Mesodermal cell (in vitro differentiated cells): ENCODE data around the gene SYT13.

Source experiments
- H3K27ac ChIP-seq: 2 replicates; pipeline ENCODE4 v1.7.0; 2013; ENCODE audit warnings: mild to moderate bottlenecking, low read depth, low read length, moderate library complexity; ENCODE audit not compliant: severe bottlenecking
- H3K36me3 ChIP-seq: 2 replicates; pipeline ENCODE4 v1.7.1; 2013; ENCODE audit warnings: mild to moderate bottlenecking, low read length, moderate library complexity; ENCODE audit not compliant: control insufficient read depth, insufficient read depth
- H3K4me1 ChIP-seq: one replicate; pipeline ENCODE4 v1.7.1; 2013; ENCODE audit warnings: mild to moderate bottlenecking, low read length; ENCODE audit not compliant: insufficient read depth, control insufficient read depth, poor library complexity, severe bottlenecking
- H3K4me3 ChIP-seq: 2 replicates; pipeline ENCODE4 v1.7.0; 2013; ENCODE audit warnings: low read length, control low read depth, mild to moderate bottlenecking; ENCODE audit not compliant: insufficient read depth, poor library complexity, severe bottlenecking; ENCODE audit errors: extremely low read depth
- H3K9me3 ChIP-seq: 2 replicates; pipeline ENCODE4 v1.7.1; 2013; ENCODE audit warnings: mild to moderate bottlenecking, low read length, moderate library complexity; ENCODE audit not compliant: control insufficient read depth
- WGBS, 2 experiments: methylation state at CpG; one replicate each; pipeline ENCODE4 v1.1.5; 2013; ENCODE audit warnings: missing lambda C conversion rate in 2 of 2; ENCODE audit not compliant: insufficient coverage in 2 of 2; 5-methylcytosine and 5-hydroxymethylcytosine counted together

SYT13 gene

DNA sequence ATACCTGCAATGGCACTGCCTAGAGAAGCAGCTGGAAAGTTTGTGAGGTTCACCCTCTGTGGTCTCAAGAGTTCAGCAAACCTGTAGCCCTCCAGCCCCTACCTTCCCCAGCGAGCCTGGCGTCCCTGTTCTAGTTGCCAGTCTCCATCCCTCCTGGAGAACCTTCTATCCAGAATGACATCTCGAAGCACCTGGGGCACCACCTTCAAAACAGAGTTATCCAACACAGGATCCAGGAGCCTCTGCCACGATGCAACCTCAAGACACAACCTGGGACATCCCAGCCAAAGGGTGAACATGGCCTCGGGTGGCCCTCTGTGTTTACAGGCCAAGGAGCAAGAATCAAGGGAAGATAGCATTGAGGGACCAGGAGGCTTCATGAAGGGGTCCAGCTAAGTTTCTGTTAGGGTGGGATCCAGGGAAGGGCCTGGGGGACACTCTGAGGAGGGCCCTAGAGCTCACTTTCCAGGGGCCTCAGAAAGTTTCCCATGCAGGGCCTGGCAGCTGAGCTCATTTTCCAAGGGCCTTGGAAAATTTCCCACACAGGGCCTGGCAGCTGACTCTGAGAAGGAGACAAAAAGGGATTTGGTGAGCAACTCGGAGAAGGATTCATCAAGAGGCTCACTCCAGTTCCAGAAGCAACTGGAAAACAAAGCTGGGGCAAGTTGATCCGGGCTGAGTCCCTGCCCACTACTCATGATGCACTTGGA is 36.9 kb upstream of the SYT13 start:
- no peak overlapping the region for H3K4me3 ChIP-seq
- no peaks in the 10 kb centered on the region for H3K36me3 ChIP-seq
- peaks cover 13% of the 10 kb centered on the region for H3K9me3 ChIP-seq
- no peaks in the 10 kb centered on the region for H3K4me1 ChIP-seq
- no peak overlapping the region for H3K27ac ChIP-seq
- WGBS, 2 experiments, result 71 to 82% methylated on average over 4 to 6 of the region's 7 CpGs

GRCh38 chr11:45322111-45322705 is 36.1 kb upstream of the SYT13 start:
- no peaks in the 10 kb centered on the region for H3K4me1 ChIP-seq
- peaks cover 7% of the 10 kb centered on the region for H3K9me3 ChIP-seq
- H3K36me3 ChIP-seq, result no peaks in the 10 kb centered on the region
- no peak overlapping the region for H3K4me3 ChIP-seq
- 60% methylated on average over 7 to 8 of the region's 8 CpGs for WGBS, 2 experiments
- H3K27ac ChIP-seq, result no peak overlapping the region

GRCh38 chr11:45321669-45322068 is 35.5 kb upstream of the SYT13 start:
- peaks cover 1% of the 10 kb centered on the region for H3K9me3 ChIP-seq
- H3K27ac ChIP-seq, result no peak overlapping the region
- no peaks in the 10 kb centered on the region for H3K4me1 ChIP-seq
- 90 to 91% methylated on average over 7 of the region's 7 CpGs for WGBS, 2 experiments
- H3K4me3 ChIP-seq, result no peak overlapping the region
- no peaks in the 10 kb centered on the region for H3K36me3 ChIP-seq

DNA sequence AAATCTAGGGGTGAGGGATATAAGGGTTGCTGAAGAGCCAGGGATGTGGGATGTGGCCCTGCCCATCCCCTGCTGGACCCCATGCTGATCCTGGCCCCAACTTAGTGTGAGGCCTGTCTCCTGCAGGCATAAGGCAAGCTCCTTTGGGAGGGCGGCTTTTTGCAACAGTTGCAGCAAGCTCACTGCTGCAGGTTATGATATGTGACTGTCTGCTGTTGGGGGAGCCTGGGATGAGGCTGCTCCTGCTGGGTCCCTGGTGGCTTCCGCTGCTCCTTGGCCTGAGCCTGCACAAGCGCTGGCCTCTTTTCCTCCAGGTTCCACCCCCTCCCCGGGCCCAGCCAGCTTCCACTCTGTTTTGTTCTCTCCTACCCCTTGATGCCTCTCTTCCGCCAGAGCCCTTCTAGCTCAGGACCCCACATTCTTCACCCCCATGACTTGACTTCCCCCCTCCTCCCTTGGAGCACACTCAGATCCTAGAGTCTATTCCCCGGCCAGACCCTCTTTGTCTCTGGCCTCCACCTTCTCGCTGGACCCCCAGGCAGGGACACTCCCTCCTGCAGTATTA is 35.0 kb upstream of the SYT13 start:
- no peak overlapping the region for H3K4me3 ChIP-seq
- H3K27ac ChIP-seq, result no peak overlapping the region
- no peaks in the 10 kb centered on the region for H3K9me3 ChIP-seq
- no peaks in the 10 kb centered on the region for H3K36me3 ChIP-seq
- 69 to 70% methylated on average over 6 of the region's 7 CpGs for WGBS, 2 experiments
- H3K4me1 ChIP-seq, result no peaks in the 10 kb centered on the region

DNA sequence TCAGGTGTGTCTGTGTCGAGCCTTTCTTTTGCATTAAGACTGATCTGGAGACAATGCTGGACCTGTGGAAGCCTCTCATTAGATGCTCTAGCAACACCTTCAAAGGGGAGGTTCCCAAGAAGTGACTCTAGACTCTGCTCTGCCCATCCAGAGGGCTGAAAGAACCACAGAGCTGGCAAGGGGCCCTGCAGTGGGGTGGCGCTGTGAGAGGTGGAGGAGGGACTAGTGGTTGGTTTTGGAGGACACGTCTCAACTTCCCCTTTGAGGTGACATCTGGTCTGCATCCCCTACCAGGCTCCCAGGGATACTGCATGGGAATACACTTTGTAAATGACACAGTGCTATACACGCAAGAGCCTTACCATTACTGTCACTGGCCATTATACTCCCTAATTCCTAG is 34.2 kb upstream of the SYT13 start:
- H3K27ac ChIP-seq, result no peak overlapping the region
- WGBS, 2 experiments, result 89 to 92% methylated on average over 4 of the region's 4 CpGs
- H3K9me3 ChIP-seq, result no peaks in the 10 kb centered on the region

GRCh38 chr11:45319077-45319476 is 32.9 kb upstream of the SYT13 start:
- WGBS, 2 experiments, result 100% methylated on average over 1 of the region's 1 CpG; no CpG with 5 or more reads in 1 of the 2 experiments
- no peak overlapping the region for H3K4me3 ChIP-seq
- no peaks in the 10 kb centered on the region for H3K36me3 ChIP-seq
- H3K4me1 ChIP-seq, result no peaks in the 10 kb centered on the region
- H3K9me3 ChIP-seq, result no peaks in the 10 kb centered on the region
- no peak overlapping the region for H3K27ac ChIP-seq

More for the DNA sequence above, 34.2 kb upstream of the SYT13 start:
- no peaks in the 10 kb centered on the region for H3K36me3 ChIP-seq
- H3K4me1 ChIP-seq, result no peaks in the 10 kb centered on the region
- no peak overlapping the region for H3K4me3 ChIP-seq

DNA sequence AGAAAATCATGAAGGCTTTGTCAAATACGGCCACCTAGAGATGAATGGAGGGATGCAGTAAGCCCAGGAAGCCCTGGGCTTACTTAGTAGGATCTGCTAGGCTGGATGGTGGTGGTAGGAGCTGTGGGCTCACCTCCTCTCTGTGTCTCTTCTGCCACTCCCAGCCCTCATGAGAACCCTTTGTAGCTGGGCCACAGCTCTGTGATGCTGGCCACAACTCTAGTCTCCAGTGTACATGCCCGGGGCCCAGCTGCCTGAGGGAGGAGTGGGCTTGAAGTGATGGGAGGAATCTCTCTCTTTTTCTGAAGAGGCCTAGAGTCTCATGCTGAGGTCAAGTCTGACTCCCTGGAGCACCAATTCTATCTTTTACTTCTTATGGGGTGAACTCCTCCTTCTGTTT is 32.4 kb upstream of the SYT13 start:
- no peaks in the 10 kb centered on the region for H3K9me3 ChIP-seq
- no peak overlapping the region for H3K4me3 ChIP-seq
- H3K27ac ChIP-seq, result no peak overlapping the region
- H3K4me1 ChIP-seq, result no peaks in the 10 kb centered on the region
- WGBS, 2 experiments, result 88 to 100% methylated on average over 1 of the region's 2 CpGs
- no peaks in the 10 kb centered on the region for H3K36me3 ChIP-seq

- WGBS, 2 experiments, result 60 to 67% methylated on average over 1 to 3 of the region's 9 CpGs
- H3K36me3 ChIP-seq, result no peaks in the 10 kb centered on the region
Measured at GRCh38 chr11:45316258-45316657, 30.1 kb upstream of the SYT13 start.

GRCh38 chr11:45314900-45315299 is 28.8 kb upstream of the SYT13 start:
- Histone ChIP-seq H3K4me3 (no peak overlapping the region), H3K36me3 (no peaks in the 10 kb centered on the region), H3K4me1 (no peaks in the 10 kb centered on the region), H3K9me3 (no peaks in the 10 kb centered on the region), H3K27ac (no peak overlapping the region)
- WGBS, 2 experiments, result 89 to 100% methylated on average over 1 of the region's 2 CpGs

More at GRCh38 chr11:45316258-45316657, 30.1 kb upstream of the SYT13 start:
- Histone ChIP-seq H3K4me3 (no peak overlapping the region), H3K9me3 (no peaks in the 10 kb centered on the region), H3K27ac (no peak overlapping the region), H3K4me1 (no peaks in the 10 kb centered on the region)

- no peaks in the 10 kb centered on the region for H3K36me3 ChIP-seq
- WGBS, 2 experiments, result 80 to 89% methylated on average over 1 of the region's 1 CpG
- no peaks in the 10 kb centered on the region for H3K4me1 ChIP-seq
- no peaks in the 10 kb centered on the region for H3K9me3 ChIP-seq
- H3K27ac ChIP-seq, result no peak overlapping the region
- no peak overlapping the region for H3K4me3 ChIP-seq
Measured at GRCh38 chr11:45313171-45313865, 27.2 kb upstream of the SYT13 start.
